IPS DF 4.7 (cell line): ENCODE measurements around the gene PLCH1.
A peak's percentile ranks its signal among the peaks of the same experiment; 100 is the strongest.
"Not testable (repeated sequence)": the region's sequence is repeated elsewhere in the genome, so short reads cannot be mapped to it uniquely, and the experiment has no call there.

ENCODE experiments used
- DNase-seq: peaks from one replicate; pipeline ENCODE4 v3.0.0-alpha.2; 2013; ENCODE audit warnings: low spot score; ENCODE audit errors: extremely low read depth

PLCH1 gene

GRCh38 chr3:155646128-155646527, 98.7 kb downstream of the PLCH1 start:
- DNase-seq: no peak

DNA sequence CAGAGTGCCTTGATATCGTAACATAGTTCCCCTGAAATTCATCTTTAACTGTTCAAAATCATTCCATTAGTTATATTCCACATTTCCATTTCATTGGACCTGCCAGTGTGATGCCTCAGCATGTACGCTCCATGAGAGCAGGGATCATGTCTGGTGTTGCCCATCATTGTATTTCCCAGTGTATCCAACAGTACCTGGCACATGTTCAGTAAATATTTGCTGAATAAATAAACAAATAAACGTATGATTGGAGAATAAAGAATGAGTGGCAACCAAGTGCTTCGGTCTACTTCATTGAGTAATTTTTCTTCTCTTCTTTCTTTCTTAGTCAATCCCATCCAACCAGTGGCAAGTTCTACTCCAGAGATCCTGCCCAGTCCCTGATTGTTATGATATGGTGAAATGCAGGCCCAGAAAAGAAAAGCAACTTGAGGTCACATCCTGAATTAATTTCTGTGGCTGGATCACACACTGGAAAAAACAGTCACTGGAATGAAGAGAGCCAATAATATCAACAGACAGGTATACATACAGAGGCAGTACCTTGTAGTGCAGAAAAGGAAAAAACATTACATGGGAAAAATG, 101.2 kb downstream of the PLCH1 start:
- no peak for DNase-seq

- no peak for DNase-seq
Measured at GRCh38 chr3:155641956-155642355, 102.9 kb downstream of the PLCH1 start.

- DNase-seq: no peak
Measured at GRCh38 chr3:155640098-155640497, 104.8 kb downstream of the PLCH1 start.

- no peak for DNase-seq
Measured at GRCh38 chr3:155639462-155640055, 105.3 kb downstream of the PLCH1 start.

GRCh38 chr3:155638461-155638860, 106.4 kb downstream of the PLCH1 start:
- DNase-seq: not testable (repeated sequence)

- no peak for DNase-seq
Measured at GRCh38 chr3:155637567-155637966, 107.3 kb downstream of the PLCH1 start.

DNA sequence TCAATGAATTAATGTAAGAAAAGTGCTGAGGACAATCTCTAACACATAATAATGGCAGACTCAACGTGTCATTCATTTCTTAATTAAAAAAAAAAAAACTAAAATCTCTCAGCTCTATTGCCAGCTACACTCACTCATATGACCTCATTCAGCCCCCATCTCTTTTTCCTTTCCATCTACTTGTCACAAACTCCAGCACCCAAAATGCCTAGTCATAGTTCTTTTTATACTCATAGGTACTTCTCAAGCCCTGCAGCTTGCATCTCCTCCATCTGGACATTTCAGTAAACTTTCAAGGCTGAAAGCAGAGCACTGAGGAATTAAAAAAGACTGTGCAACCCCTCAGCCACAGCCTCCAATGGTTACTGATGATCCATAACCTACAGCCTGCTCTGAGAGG, 109.8 kb downstream of the PLCH1 start:
- DNase-seq: no peak

- no peak for DNase-seq
Measured at GRCh38 chr3:155634121-155634719, 110.7 kb downstream of the PLCH1 start.

- no peak for DNase-seq
Measured at GRCh38 chr3:155631323-155632019, 113.4 kb downstream of the PLCH1 start.

DNA sequence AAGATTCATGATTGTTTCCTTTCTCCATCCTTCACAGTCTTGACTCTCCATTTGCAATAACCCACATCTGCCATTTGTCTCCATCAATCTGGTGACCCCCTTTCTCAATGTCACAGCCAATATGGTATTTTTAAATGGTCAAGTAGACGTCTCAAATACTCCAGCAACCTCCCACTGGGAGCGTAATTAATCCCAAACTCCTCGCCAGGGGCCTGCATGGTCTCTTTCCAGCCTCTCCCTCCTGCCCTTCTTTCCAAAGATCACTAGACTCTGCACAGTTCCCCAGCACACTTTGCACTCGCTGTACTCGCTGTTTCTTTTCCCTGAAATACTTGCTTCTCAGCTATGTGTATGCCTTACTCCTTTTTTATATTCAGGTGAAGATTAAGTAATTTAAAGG, 115.3 kb downstream of the PLCH1 start:
- no peak for DNase-seq

GRCh38 chr3:155629056-155629455, 115.8 kb downstream of the PLCH1 start:
- no peak for DNase-seq

GRCh38 chr3:155622647-155623046, 122.2 kb downstream of the PLCH1 start:
- DNase-seq: not testable (repeated sequence)

DNA sequence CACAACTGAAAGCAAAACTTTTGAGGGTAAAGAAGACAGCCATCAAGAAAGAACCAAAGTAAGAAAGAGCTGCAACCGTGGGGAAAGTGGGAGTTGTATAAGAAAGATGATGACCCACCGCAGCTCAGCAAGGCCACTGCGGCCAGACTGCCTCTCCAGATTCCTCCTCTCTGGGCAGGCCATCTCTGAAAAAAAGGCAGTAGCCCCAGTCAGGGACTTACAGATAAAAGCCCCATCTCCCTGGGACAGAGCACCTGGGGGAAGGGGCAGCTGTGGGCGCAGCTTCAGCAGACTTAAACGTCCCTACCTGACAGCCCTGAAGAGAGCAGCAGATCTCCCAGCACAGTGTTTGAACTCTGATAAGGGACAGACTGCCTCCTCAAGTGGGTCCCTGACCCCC, 124.3 kb downstream of the PLCH1 start:
- not testable (repeated sequence) for DNase-seq

DNA sequence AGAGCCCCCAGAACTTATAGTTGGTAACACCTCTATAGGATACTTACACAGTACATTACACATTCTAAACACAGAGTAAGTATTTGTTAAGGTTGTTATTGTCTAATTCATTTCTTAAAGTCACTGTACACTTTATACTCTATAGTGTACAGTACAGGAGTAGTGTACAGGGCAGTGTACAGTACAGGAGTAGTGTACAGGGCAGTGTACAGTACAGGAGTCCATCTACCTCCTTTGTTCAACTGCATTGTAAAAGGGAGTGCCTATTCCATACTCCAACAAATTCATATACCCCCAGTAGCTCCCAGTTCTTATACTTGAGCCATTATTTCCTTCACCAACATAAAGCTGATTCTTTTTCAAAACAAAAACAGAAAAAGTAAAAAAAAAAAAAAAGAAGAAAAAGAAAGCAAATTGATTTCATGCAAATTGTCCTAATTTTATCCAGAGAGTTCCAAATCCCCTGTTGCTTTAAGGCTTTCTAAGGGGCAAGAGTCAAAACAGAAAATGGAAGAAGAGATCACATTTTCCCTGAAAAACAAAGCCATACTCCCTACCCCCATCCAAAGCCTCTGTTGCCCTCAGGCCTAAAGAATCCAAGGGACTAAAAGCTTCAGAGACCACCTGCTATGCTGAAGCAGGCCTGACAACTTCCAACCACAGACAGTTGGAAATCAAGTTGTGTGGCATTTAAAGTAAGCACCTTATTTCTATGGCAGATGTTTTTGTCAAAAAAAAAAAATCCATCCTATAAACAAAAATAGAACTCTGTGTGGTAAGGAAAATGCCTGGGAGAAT, 125.6 kb downstream of the PLCH1 start:
- peak; percentile 71 for DNase-seq

DNA sequence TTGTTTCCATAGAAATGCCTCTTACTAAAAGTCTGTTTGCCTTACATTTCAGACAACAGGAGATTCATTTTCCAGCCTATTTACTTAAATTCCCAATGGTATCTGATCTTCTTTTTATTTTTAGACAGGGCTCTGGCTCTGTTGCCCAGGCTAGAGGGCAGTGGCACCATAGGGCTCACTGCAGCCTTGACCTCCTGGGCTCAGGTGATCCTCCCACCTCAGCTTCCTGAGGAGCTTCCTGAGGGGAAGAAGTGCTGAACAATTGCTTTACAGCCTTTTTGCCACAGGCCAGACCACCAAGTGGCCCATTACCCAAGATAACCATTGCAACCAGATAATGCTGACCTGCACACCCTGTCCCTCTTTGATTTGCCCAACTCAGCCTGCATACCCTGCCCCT, 126.3 kb downstream of the PLCH1 start:
- DNase-seq: no peak

DNA sequence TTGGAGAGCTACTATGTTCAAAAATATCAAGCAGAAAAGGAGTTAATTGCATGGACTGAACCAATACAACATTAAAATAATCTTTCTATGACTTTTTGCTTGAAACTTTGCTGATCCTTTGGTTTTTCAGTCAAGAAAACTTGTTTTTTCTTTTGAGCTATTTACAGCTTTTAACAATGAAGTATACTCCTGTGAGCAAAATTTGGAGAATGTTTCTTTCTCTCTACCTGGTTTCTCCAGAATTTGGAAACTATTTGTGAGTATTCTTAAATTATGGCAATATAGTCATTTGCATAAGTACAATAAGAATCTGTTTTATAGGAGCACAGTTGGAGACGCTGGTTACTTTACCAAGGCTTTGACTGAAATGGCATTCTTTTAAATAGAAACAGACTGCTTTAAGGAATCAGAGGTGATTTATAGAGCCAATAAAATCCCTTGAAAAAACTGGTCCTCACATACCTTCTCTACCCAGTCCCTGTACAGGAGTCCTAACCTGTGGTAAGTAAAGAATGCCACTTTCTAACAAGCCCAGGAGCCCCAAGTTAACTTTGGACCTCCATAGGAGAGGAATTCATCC, 127.4 kb downstream of the PLCH1 start:
- DNase-seq: no peak

GRCh38 chr3:155615141-155615540, 129.7 kb downstream of the PLCH1 start:
- DNase-seq: not testable (repeated sequence)

GRCh38 chr3:155614410-155614809, 130.5 kb downstream of the PLCH1 start:
- DNase-seq: not testable (repeated sequence)

DNA sequence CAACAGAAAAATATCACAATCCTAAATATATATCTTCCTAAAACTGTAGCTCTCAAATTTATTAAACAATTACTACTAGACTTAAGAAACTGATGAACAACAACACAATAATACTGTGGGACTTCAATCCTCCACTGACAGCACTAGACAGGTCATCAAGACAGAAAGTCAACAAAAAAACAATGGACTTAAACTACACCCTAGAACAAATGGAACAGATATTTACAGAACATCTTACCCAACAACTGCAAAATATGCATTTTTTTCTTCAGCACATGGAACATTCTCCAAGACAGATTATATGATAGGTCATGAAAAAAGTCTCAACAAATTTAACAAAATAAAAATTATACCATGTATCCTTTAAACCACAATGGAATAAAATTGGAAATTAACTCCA, 133.4 kb downstream of the PLCH1 start:
- DNase-seq: no peak

DNA sequence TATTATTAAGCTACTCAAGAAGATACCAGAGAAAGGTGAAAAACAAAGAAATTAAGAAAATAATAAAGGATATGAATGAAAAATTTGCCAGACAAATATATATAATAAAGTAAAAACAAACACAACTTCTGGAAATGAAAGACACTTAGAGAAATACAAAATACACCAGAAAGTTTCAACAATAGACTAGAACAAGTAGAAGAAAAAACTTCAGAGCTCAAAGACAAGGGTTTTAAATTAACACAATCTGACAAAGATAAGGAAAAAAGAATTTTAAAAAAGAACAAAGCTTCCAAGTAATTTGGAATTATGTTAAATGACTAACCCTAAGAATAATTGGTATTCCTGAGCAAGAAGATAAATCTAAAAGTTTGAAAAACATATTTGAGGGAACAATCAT, 135.3 kb downstream of the PLCH1 start:
- DNase-seq: no peak
